GM19239 (cell line): ENCODE measurements around the gene NOXA1.
"Not testable (repeated sequence)": the region's sequence is repeated elsewhere in the genome, so short reads cannot be mapped to it uniquely, and the experiment has no call there.

ENCODE experiments used
- DNase-seq: peaks from one replicate; pipeline ENCODE4 v3.0.0; 2011; ENCODE audit warnings: low spot score; ENCODE audit not compliant: insufficient read length
- FAIRE-seq: peaks from 2 replicates; lab custom pipeline; 2011; peaks lifted over from hg19 to GRCh38; lab: Jason Lieb, UNC

Gene NOXA1

DNA sequence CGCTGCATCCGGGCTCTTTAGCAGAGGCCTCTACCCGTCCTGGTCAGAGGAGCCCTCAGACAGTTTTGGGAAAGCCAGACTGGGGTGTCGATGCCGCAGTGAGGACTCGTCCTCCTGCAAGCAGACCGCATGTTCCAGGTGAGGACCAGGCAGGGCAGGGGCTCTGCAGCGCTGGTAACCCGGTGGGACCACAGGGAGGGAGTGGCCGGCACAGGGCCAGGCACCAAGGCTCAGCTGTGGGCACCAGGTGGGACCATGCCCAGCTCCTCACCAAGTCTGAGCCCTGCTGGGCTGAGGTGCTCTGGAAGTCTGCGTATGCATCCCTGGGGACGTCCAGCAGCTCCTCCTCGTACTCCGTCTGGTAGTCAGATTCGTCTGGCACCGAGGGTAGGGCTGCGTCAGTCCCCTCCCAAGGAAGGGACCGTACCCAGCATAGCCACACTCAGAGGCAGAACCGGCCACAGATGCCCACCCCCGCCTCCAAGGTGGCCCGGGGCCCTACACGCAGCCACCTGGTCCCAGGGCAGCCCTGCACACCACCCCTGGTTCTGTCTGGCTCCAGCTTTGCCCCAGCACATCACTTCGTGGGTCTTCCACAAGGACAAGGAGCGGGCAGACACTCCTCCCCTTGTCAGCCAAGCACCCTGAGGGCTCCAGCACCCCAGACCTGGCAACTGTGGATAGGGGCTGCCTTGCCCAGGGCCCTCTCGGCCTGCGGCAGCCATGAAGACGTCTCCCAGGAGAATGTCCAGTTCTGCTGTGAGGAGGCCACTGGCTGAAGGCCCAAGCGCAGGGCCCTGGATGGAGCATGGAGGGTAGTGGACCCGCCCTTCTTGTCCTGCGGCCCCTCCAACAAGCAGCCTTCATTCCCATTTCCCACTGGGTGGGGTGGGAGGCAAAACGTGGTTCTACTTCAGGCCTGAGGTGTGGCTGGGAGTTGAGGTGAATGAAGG, 37.4 kb downstream of the NOXA1 start:
- DNase-seq (no peak), FAIRE-seq (no peak)

DNA sequence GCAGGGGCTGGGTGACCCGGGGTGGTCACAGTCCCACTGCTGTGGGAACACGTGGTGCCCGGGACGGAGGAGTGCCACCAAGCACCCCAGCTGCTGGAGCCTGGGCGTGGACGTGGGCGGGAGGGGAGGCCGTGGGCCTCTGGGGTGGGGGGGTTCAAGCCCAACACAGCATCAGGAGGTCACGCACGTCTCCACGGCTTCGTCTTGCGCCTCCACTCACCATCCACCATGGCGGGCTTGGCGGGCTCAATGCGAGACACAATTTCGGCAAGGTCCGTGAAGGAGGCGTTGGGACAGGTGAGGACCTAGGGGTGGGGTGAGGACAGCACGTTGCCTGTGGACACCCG, 38.1 kb downstream of the NOXA1 start:
- DNase-seq: no peak
- FAIRE-seq: no peak

DNA sequence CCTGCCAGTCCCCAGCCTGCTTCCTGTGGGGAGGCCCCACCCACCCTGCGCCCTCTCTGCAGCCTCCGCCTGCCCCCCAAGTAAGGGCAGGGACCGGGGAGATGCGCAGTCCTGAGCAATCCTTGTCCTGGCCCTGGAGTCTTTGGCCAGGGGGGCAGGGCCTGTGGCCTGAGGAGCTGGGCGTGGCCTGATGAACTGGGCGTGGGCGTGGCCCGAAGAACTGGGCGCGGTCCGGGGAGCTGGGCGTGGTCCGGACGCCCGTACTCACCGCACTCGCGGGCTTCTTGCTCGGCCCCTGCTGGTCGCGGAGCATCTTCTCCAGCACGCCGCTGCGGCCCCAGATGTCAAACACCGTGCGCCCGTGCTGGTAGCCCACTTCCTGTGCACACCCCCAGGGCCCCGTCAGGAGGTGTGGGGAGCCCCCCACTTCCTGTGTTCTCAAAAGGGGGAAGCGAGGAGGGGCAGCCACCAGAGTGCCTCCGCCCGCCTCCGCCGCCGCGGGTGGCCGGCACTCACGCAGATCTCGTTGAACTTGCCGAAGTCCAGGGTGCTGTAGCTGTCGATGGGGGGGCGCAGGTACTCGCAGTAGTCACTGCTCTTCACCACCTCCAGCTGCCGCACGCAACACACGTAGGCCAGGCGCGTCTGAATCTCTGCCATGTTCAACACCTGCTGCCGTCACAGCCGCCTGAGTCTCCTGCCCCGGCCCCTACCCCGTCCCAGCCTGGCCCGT, 38.6 kb downstream of the NOXA1 start:
- DNase-seq (peak; percentile 89), FAIRE-seq (peak; percentile 87)

DNA sequence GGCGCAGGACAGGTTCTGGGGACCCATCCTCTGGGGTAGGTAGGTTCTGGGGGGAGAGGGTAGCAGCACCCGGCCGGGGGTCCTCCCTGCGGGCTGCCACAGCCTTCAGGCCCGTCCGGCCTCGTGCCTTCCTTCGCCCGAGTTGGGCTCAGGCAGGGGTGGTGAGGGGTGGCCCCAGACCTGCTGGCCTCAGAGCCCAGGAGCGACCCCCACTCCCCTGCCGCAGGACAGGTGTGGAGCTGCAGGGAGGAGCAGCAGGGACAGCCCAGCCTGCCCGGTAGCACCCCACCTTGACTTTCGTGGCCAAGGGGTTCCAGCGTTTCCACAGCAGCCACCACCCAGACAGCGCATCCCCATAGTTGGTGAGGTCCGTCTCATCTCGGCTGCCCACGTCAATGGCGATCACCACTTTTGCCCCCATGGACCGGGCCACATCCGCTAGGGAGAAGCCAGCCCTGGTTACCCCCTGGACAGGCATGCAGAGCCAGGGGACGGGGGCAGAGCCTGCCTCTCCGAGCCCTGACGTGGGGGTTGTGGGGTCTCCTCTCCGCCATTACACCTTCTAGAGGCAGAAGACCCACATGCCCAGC, 39.3 kb downstream of the NOXA1 start:
- no peak for FAIRE-seq
- no peak for DNase-seq

DNA sequence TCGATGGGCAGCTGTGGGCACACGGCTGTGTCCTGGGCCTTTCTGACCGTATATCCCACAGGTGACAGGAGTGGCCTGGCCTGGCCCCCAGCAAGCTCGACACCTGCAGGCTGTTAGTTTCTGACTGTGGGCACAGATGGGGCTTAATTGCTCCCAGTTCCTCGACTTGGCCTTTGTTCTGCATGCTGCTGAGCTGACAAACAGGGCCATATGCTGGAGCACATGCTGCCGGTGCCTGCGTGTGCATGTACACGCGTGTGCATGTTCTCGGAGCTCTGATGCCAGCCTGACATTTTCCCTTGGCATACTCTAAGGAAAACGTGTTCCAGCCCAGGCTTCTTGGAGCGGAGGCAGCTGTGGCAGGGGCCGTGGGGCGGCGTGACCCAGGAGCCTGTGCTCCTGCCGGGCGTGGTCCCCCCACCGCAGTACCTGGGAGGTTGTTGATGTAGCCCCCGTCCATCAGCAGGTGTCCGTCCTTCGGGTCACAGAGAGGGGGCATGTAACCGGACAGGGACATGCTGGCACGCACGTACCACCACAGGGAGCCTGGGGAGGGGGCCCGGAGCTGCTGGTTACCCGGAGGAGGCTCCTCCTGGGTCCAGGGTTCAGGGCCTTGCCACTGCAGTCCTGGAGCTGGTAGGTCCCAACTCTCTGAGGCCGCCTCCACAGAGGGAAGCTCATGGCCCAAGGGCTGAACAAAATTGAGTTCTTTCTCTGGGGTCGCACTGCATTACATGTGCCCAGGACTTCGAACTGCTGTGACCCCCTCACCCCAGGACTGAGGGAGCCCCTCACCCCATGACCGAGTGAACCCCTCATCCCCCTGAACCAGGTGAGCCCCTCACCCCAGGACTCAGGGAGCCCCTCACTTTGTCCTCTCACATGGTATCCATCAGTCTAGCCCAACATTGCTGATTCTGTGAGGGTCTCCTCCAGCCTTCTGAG, 40.1 kb downstream of the NOXA1 start:
- FAIRE-seq: no peak
- no peak for DNase-seq

DNA sequence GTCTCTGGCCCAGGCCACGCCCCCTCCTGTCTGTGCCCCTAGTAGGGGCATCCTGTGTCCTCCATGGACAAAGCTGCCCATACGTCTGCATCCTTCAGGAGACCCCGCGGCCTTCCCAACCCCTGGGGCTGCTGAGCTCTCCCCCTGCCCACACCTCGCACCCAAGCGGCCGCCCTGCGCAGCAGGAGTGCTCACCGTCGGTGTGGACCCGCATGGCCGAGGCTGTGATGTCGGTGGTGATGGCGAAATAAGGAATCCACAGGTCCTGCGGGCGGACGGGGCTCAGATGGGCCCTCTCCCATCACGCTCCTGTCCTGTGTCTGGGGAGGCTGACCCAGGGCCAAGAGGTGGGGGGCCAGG, 40.7 kb downstream of the NOXA1 start:
- FAIRE-seq (no peak), DNase-seq (no peak)

DNA sequence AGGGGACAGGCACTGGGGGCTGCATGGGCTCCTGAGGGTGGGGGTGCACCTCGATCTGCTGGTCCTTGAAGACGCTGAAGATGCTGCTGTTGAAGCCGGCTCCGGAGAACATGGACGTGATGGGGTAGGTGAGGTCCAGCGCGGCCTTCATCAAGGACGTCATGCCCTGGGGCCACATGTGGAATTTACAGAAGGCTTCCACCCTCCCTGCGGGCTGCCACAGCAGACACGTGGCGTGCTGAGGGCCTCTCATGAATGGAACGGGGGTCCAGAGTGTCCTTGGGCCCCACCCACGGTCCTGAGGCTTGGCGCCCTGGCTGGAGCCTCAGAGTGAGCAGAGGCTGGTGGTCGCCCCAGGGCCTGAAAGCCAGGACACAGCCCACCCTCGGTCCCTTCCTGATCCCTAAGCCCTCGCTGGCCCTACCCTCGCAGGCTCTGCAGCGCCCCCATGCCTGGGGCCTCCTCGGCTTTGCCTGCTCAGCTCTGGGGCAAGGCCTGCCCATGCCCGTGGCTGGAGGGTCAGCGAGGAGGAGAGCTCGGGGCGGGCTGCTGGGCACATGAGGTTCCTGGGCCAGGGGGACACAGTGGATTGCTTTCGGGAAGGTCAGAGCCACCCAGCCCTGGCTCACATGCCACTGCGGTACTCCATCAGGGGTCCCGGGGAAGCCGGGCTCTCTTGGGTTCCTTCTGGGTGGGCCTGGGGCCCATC, 41.3 kb downstream of the NOXA1 start:
- FAIRE-seq: no peak
- no peak for DNase-seq

DNA sequence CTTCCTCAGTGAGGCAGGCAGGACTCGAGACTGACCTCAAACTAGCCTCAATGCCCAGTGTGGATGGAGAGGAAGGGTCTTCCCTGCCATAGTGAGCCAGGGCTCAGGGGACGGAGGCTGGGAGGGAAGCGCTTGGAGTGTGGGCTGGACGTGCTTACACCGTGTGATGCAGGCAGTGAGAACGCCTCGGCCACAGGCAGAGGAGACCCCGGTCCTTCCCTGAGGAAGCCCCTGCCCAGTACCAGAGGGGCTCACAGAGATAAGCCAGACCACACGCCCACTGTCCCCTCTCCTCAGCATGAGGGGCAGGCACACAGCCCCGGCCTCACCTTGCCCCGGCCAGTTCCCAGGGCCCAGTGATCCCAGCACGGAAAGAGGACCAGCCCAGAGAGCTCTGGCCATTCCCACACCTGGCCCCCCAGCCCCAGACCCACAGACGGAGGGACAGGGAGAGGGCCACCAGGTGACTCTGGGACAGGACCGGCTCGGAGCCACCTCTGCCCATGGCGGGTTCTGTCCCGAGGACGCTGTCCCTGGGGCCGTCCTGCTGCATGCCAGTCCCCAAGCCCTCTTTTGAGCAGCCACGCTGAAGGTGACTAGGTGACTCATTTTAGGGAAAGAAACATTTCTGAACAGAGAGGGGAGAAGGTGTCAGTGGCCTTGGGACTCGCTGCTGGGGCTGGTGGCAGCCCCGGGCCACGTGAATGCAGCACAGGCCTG, 42.0 kb downstream of the NOXA1 start:
- DNase-seq (no peak), FAIRE-seq (no peak)

DNA sequence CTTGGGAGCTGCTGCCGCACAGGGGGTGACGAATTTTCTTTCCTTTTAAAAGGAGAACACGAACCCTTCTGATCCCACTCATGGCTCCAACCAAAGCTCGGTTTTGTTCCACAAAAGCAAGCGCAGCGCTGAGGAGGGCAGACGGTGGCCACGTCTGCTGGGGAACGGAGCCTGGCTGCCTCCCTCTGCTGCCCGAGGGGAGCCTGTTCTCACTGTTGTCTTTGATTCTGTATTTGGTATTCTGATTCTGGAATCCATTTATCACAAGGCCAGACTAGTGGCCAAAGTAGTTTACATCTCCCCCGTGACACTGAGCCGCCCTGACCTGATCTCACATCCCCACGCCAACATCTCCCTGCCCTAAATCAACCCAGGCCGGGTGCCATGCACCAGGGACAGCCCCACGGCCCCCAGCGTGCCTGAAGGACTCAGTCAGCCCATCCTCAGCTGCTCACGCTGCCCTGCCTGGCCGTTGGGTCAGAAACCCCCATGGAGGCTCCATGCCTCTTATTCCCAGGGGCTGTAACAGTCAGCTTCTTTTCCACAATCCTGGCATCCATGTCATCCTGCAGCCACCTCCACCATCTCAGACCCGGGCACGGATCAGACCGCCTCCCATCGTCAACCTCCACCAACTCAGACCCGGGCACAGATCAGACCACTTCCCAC, 42.7 kb downstream of the NOXA1 start:
- FAIRE-seq: no peak
- no peak for DNase-seq

DNA sequence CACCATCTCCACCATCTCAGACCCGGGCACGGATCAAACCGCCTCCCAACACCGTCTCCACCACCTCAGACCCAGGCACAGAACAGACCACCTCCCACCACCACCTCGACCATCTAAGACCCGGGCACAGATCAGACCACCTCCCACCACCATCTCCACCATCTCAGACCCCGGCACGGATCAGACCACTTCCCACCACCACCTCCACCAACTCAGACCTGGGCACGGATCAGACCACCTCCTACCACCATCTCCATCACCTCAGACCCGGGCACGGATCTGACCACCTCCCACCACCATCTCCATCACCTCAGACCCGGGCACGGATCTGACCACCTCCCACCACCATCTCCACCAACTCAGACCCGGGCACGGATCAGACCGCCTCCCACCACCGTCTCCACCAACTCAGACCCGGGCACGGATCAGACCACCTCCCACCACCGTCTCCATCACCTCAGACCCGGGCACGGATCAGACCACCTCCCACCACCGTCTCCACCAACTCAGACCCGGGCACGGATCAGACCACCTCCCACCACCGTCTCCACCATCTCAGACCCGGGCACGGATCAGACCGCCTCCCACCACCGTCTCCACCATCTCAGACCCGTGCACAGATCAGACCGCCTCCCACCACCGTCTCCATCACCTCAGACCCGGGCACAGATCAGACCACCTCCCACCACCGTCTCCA, 43.3 kb downstream of the NOXA1 start:
- DNase-seq, FAIRE-seq: not testable (repeated sequence)

DNA sequence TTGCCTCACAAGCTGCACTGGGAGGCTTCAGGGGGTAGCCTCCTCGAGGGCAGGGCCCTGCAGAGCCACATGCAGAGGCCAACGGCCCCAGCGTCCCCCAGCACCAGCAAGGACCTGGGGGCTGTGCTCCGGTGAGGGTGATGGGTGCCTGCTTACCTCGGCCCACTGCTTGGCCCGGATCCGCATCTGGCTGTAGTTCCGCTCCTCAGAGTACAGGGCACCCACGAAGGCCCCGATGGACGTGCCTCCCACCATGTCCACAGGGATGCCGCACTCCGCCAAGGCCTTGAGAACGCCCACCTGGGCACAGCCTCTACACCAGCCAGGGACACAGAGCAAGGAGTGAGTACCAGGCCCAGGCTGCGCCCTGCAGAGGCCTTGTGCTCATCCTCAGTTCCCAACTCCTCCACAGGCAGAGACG, 44.0 kb downstream of the NOXA1 start:
- no peak for FAIRE-seq

DNA sequence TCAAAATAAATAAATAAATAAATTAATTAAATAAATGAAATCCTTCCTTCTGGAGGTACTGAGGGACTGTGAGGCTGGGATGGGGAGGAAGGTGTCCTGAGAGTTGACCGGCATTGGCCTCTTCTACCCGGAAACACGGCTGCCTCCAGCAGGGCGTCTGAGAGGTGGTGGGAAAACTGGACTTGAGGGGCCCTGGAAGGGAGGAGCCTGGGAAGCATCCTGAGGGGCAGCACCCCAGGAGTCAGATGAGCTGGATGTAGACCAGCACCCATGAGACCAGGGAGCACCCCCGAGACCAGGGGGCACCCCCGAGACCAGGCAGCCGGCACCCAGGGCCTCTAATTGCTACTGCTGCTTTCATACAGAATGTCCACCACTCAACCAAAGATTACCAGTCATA, 44.7 kb downstream of the NOXA1 start:
- no peak for FAIRE-seq

More for the DNA sequence above, 44.0 kb downstream of the NOXA1 start:
- DNase-seq: no peak

DNA sequence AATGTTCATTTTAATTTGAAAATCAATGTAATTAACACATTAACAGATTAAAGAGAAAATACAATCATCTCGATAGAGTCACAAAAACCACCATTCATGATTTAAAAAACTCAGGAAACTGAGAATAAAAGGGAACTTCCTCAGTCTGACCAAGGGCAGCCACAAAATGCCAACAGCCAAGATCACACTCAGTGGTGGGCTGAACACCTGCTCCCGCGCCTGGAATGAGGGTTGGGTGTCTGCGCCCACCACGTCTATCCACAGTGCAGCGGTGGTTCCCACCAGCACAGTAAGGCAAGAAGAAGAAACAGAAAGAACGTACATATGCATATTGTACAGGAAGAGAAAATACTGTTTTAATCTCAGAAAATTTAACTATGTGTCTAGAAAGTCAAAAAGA, 47.6 kb downstream of the NOXA1 start:
- no peak for FAIRE-seq
- DNase-seq: no peak

More for the DNA sequence above, 44.7 kb downstream of the NOXA1 start:
- no peak for DNase-seq

DNA sequence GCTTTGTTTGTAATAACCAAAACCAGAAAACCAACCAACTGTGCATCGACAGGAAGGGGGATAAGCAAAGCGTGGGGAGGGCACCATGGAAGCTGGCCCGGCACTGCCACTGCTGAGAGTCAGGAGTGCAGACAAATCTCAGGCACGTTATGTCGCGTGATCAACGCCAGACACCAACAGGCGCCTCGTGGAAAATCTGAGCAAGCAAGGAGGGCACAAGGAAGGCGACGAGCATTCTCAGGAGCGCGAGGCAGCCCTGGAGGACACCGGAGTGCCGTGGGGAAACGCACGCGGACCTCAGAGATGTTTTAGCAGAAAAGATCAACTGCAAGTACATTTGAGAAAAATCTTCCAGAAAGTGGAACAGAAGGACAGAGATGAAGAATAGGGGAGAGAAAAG, 51.1 kb downstream of the NOXA1 start:
- FAIRE-seq (no peak), DNase-seq (no peak)

DNA sequence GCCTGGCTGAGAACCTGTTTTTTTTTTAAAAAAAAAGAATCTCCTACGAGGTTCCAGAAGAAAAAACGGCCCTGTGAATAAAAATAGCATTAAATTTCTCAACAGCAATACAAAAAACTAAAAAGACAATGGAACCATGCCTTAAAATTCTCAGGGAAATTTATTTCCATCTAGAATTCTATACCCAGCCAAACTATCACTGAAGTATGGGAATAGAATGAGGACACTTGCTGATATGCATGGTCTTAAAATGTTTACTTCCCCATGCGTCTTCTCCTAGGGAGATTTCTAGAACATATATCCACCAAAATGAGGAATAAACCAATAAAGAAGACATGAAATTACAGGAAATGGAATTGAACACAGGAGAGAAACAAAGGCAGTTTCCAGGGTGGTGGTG, 52.5 kb downstream of the NOXA1 start:
- no peak for FAIRE-seq
- no peak for DNase-seq

DNA sequence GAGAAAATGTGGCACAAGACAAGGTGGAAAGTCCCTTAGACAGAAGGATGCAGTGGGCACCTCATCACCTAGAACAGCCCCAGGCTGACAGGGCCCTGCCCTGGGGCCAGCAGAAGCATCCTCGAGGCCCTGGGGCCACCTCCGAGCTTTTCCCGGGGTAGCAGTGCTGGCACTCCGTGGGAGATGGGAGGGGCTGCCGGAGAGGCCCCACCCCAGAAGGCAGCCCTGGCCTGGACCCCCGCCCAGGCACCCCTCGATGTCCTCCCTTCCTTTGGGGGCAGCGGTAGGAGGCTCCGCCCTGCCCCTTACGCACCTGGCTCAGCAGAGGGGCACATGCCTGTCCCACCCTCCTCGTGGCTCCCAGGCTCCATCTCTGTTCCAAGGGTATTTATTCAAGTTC, 53.7 kb downstream of the NOXA1 start:
- DNase-seq (no peak), FAIRE-seq (no peak)

DNA sequence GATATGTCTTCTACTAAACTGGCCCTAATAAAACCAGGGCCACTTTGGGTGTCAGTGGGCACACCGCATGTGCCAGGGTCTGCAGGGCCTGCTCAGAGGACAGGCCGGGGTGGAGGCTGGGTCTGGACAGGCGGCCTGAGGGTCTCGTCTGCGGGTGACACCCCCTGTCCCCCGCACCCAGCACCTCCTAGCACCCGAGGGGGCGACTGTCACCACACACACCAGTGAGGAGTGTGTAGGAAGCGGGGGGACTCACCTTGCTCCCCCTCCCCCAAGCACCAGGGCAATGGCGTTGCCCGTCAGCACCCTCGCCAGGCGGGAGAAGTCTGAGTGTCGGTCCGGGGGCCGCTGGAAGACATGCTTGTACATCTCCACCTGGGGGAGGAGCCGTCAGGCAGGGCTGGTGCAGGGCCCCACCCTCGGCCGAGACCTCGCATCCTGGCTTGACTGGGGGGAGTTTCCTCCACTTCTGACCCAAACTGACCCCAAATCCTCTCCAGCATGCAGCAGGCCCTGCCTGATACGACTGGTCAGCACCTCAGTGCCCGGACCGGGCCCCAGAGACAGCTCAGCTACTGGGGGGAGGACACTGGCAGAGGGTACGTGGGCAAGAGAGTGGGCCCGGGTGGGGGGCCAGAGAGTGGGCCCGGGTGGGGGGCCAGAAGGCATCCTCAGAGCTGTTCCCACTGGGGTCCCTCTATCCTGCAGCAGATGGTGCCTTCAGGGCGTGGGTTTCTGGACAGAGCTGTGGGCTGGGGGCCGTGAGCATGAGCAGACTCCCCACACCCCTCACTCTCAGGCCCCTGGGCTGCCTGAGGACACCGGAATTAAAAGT, 54.8 kb downstream of the NOXA1 start:
- FAIRE-seq: no peak

More for the DNA sequence above, 54.8 kb downstream of the NOXA1 start:
- no peak for DNase-seq
